Nephron (organoid): Measurements from ENCODE around the gene NIN.
"Not testable (repeated sequence)": the region's sequence is repeated elsewhere in the genome, so short reads cannot be mapped to it uniquely, and the experiment has no call there.

Source experiments
- H3K27ac Mint-ChIP-seq, 3 experiments: 2 replicates each; pipeline ENCODE4 v1.8.0; 2020; ENCODE audit warnings: mixed read lengths in 3 of 3, mild to moderate bottlenecking in 2 of 3, moderate library complexity in 1 of 3
- H3K27me3 Mint-ChIP-seq: 2 replicates; pipeline ENCODE4 v1.8.0; 2021; ENCODE audit warnings: low read depth, mild to moderate bottlenecking, moderate library complexity, mixed read lengths
- H3K36me3 Mint-ChIP-seq: 2 replicates; pipeline ENCODE4 v1.8.0; 2020; ENCODE audit warnings: low read depth, mixed read lengths
- H3K4me1 Mint-ChIP-seq: 2 replicates; pipeline ENCODE4 v1.8.0; 2020; ENCODE audit warnings: mixed read lengths
- H3K4me3 Mint-ChIP-seq, 3 experiments: 2 replicates each; pipeline ENCODE4 v1.8.0; 2020; ENCODE audit warnings: mild to moderate bottlenecking in 3 of 3, mixed read lengths in 3 of 3, moderate library complexity in 2 of 3
- H3K9me3 Mint-ChIP-seq: 2 replicates; pipeline ENCODE4 v1.8.0; 2020; ENCODE audit warnings: mixed read lengths
- TF ChIP-seq, protein P1 (sequence below), 3 experiments: fragments of 200-600 bp; sonication (generic); IDR thresholded peaks; one replicate each; pipeline ENCODE4 v1.5.0; 2021; ENCODE audit warnings: antibody characterized with exemption in 3 of 3; ENCODE audit not compliant: unreplicated experiment in 3 of 3

NIN gene

DNA sequence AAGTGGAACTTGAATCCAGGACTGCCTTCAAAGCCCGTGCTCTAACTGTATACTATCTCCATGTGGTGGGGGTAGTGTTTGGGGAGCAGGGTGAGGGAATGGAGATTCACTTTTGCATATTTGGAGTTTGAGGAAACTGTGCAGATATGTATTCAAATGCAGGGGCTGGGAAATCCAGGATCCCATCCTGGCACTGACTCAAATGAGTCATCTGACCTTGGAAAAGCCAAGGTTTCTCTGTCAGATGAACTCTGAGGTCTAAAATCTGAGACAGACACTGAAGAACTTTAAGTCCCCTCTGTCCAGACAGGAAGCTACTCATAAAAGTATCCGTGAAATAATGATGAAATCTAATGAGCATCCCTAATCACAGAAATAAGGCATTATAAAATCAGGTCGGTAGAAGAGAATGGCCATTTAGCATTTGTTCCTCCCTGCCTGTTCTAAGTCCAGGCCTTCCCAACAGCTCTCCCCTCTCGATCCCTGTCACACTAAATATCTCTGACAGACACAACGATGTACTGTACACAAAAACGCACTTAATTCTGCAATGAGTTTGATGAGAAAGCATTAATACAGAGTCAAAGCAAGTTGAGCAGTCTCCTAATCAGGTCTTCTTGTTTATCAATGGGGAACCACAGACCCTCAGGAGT is 14.4 kb downstream of the NIN start:
- peaks cover 27% of the 10 kb centered on the region for H3K4me1 Mint-ChIP-seq
- H3K27me3 Mint-ChIP-seq, result no peaks in the 10 kb centered on the region
- TF ChIP-seq, protein P1, sequence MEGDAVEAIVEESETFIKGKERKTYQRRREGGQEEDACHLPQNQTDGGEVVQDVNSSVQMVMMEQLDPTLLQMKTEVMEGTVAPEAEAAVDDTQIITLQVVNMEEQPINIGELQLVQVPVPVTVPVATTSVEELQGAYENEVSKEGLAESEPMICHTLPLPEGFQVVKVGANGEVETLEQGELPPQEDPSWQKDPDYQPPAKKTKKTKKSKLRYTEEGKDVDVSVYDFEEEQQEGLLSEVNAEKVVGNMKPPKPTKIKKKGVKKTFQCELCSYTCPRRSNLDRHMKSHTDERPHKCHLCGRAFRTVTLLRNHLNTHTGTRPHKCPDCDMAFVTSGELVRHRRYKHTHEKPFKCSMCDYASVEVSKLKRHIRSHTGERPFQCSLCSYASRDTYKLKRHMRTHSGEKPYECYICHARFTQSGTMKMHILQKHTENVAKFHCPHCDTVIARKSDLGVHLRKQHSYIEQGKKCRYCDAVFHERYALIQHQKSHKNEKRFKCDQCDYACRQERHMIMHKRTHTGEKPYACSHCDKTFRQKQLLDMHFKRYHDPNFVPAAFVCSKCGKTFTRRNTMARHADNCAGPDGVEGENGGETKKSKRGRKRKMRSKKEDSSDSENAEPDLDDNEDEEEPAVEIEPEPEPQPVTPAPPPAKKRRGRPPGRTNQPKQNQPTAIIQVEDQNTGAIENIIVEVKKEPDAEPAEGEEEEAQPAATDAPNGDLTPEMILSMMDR (IDR thresholded peaks at IDR 0.05; ENCODE audit: unreplicated experiment in 3 of 3), result no peak
- H3K4me3 Mint-ChIP-seq, result no peak overlapping the region
- peak overlapping the region; percentile 7 to 61 (median 10) for H3K27ac Mint-ChIP-seq
- H3K9me3 Mint-ChIP-seq, result peaks cover 14% of the 10 kb centered on the region
- H3K36me3 Mint-ChIP-seq, result peaks cover 57% of the 10 kb centered on the region

DNA sequence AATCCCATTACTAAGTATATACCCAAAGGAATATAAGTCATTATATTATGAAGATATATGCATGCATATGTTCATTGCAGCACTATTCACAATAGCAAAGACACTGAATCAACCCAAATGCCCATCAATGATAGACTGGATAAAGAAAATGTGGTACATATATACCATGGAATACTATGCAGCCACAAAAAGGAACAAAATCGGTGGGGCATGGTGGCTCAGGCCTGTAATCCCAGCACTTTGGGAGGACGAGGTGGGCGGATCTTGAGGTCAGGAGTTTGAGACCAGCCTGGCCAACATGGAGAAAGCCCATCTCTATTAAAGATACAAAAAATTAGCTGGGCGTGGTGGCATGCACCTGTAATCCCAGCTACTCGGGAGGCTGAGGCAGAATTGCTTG is 15.4 kb downstream of the NIN start:
- H3K27ac Mint-ChIP-seq, H3K27me3 Mint-ChIP-seq, H3K4me3 Mint-ChIP-seq: not testable (repeated sequence)
- Mint-ChIP-seq H3K36me3 (peaks cover 50% of the 10 kb centered on the region), H3K9me3 (peaks cover 14% of the 10 kb centered on the region), H3K4me1 (peaks cover 21% of the 10 kb centered on the region)

DNA sequence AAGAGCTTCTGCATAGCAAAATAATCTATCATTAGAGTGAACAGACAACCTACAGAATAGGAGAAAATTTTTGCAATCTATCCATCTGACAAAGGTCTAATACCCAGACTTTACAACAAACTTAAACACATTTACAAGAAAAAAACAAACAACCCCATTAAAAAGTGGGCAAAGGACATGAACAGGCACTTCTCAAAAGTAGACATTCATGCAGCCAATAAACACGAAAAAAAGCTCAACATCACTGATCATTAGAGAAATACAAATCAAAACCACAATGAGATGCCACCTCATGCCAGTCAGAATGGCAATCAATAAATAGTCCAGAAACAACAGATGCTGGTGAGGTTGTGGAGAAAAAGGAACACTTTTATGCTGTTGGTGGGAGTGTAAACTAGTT is 15.9 kb downstream of the NIN start:
- not testable (repeated sequence) for H3K27ac Mint-ChIP-seq
- peaks cover 19% of the 10 kb centered on the region for H3K4me1 Mint-ChIP-seq
- H3K36me3 Mint-ChIP-seq, result peaks cover 48% of the 10 kb centered on the region

DNA sequence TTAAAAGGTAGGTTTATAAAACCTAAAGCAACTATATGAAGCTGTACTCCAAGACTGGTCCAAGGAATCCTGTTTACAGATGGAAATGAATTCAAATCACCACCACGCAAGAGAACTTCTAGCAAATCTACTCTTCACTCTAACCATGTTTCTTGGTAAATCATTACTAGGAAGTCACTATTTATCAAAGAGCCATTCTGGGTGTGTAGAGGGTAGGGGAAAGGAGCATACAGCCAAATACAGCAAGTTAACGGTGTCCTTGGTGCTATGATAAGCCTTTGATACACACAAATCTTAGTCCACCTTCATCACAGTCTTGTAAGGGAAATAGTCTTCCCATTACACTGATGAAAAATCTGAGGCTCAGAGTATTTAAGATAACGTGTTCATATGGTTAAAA is 16.8 kb downstream of the NIN start:
- H3K27me3 Mint-ChIP-seq, result no peaks in the 10 kb centered on the region
- H3K36me3 Mint-ChIP-seq, result peaks cover 51% of the 10 kb centered on the region
- H3K4me1 Mint-ChIP-seq, result peaks cover 18% of the 10 kb centered on the region
- no peak overlapping the region for H3K4me3 Mint-ChIP-seq
- TF ChIP-seq, protein P1 (IDR thresholded peaks at IDR 0.05; ENCODE audit: unreplicated experiment in 3 of 3), result no peak
- no peak overlapping the region for H3K27ac Mint-ChIP-seq
- peaks cover 14% of the 10 kb centered on the region for H3K9me3 Mint-ChIP-seq

More for the DNA sequence above, 15.9 kb downstream of the NIN start:
- H3K9me3 Mint-ChIP-seq, result peaks cover 14% of the 10 kb centered on the region
- not testable (repeated sequence) for H3K27me3 Mint-ChIP-seq, H3K4me3 Mint-ChIP-seq

- H3K36me3 Mint-ChIP-seq, result peaks cover 51% of the 10 kb centered on the region
- no peak overlapping the region for H3K4me3 Mint-ChIP-seq
- TF ChIP-seq, protein P1 (IDR thresholded peaks at IDR 0.05; ENCODE audit: unreplicated experiment in 3 of 3), result no peak
- H3K27me3 Mint-ChIP-seq, result no peaks in the 10 kb centered on the region
- H3K9me3 Mint-ChIP-seq, result peaks cover 14% of the 10 kb centered on the region
- peaks cover 17% of the 10 kb centered on the region for H3K4me1 Mint-ChIP-seq
- peak overlapping the region; percentile 23 to 80 (median 68) for H3K27ac Mint-ChIP-seq
Measured at GRCh38 chr14:50813544-50813863, 17.5 kb downstream of the NIN start.

- TF ChIP-seq, protein P1 (IDR thresholded peaks at IDR 0.05; ENCODE audit: unreplicated experiment in 3 of 3), result no peak
- H3K27me3 Mint-ChIP-seq, result no peaks in the 10 kb centered on the region
- peaks cover 14% of the 10 kb centered on the region for H3K9me3 Mint-ChIP-seq
- peaks cover 47% of the 10 kb centered on the region for H3K36me3 Mint-ChIP-seq
- H3K4me3 Mint-ChIP-seq, result no peak overlapping the region
- H3K27ac Mint-ChIP-seq, result peak overlapping the region; percentile 27 to 80 (median 68)
- peaks cover 17% of the 10 kb centered on the region for H3K4me1 Mint-ChIP-seq
Measured at GRCh38 chr14:50812856-50813543, 18.0 kb downstream of the NIN start.

DNA sequence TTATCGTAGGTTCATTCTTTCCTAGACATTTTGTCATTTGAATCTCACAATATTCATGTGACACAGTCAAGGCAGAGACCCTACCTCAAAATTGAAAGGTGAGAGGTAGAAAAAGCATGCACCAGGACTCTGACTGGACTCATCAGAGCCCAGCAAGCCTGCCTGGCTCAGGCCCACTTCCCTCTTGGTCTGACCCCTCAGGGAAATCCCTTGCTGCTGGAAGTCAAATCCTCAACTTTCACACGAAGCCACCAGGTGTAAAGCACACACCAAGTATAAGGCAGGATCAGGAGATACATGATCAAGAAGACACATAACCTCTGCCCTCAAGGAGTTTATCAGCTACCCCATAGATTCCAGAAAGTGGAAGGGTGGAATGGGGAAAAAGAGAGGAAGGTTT is 18.8 kb downstream of the NIN start:
- H3K27me3 Mint-ChIP-seq, result no peaks in the 10 kb centered on the region
- peaks cover 14% of the 10 kb centered on the region for H3K9me3 Mint-ChIP-seq
- peaks cover 47% of the 10 kb centered on the region for H3K36me3 Mint-ChIP-seq
- H3K27ac Mint-ChIP-seq, result peak overlapping the region in 2 of 3 experiments; percentile 27 to 53
- no peak overlapping the region for H3K4me3 Mint-ChIP-seq
- TF ChIP-seq, protein P1 (IDR thresholded peaks at IDR 0.05; ENCODE audit: unreplicated experiment in 3 of 3), result no peak
- H3K4me1 Mint-ChIP-seq, result peaks cover 17% of the 10 kb centered on the region
